Lung (tissue), 12 donors: ENCODE measurements around the gene PTPRU. TPM values are rescaled to one million over a fixed set of nuclear protein-coding genes. Genes with fewer than 3 reads are reported as not detected.

Experiments
- ATAC-seq: fragments of 200-7000 bp; cut with Tn5 transposase; one replicate; pipeline ENCODE4 v1.9.1; 2020; ENCODE audit warnings: moderate number of reproducible peaks; ENCODE audit not compliant: insufficient read depth, low FRiP score
- DNase-seq, 3 donors: peaks; one replicate each; pipeline ENCODE4 v3.0.0-alpha.2; 2013 to 2017
- H3K27ac ChIP-seq, 2 donors: one replicate each; pipeline ENCODE4 v1.5.1; 2013; ENCODE audit warnings: mild to moderate bottlenecking in 2 of 2, moderate library complexity in 2 of 2, control low read depth in 1 of 2, inconsistent platforms in 1 of 2, low read depth in 1 of 2, low read length in 1 of 2
- H3K27me3 ChIP-seq, 3 donors: one replicate each; pipeline ENCODE4 v1.5.1; 2013; ENCODE audit warnings: low read length in 2 of 3; ENCODE audit not compliant: control insufficient read depth in 3 of 3, insufficient read depth in 3 of 3
- H3K36me3 ChIP-seq, 4 donors: one replicate each; pipeline ENCODE4 v1.5.1; 2013; ENCODE audit warnings: low read length in 4 of 4, mild to moderate bottlenecking in 1 of 4, moderate library complexity in 1 of 4; ENCODE audit not compliant: control insufficient read depth in 4 of 4, insufficient read depth in 4 of 4
- H3K4me1 ChIP-seq, 5 donors: one replicate each; pipeline ENCODE4 v1.5.1; 2013; ENCODE audit warnings: low read length in 5 of 5, mild to moderate bottlenecking in 2 of 5, moderate library complexity in 1 of 5; ENCODE audit not compliant: control insufficient read depth in 5 of 5, insufficient read depth in 5 of 5
- H3K4me3 ChIP-seq: one replicate; pipeline ENCODE4 v1.5.1; 2013; ENCODE audit warnings: mild to moderate bottlenecking, control low read depth, moderate library complexity
- H3K9ac ChIP-seq, 2 donors: one replicate each; pipeline ENCODE4 v1.5.1; 2013; ENCODE audit warnings: low read length in 2 of 2, control low read depth in 1 of 2; ENCODE audit not compliant: insufficient read depth in 1 of 2
- H3K9me3 ChIP-seq, 4 donors: one replicate each; pipeline ENCODE4 v1.5.1; 2013; ENCODE audit warnings: low read length in 3 of 4, mild to moderate bottlenecking in 1 of 4, moderate library complexity in 1 of 4; ENCODE audit not compliant: control insufficient read depth in 4 of 4, insufficient read depth in 3 of 4
- CTCF ChIP-seq: IDR thresholded peaks from 2 replicates; pipeline ENCODE4 v1.5.1; 2012; ENCODE audit warnings: mild to moderate bottlenecking; ENCODE audit errors: control extremely low read depth, extremely low read depth
- WGBS, 2 donors: extraction: QIAGEN DNeasy Blood & Tissue Kit; methylation state at CpG; one replicate each; pipeline ENCODE4 v1.1.7; 2013; 5-methylcytosine and 5-hydroxymethylcytosine counted together
- polyA plus RNA-seq, 2 donors: library from polyadenylated mRNA; stranded (reverse); fragments of 200-250 nt; gene quantifications; one replicate each; pipeline ENCODE4 v1.2.1, GENCODE V29; 2013
- total RNA-seq, 2 donors: library from RNA; depleted of rRNA in 1 of 2; stranded (reverse); fragments of >200 nt in 1 of 2; gene quantifications; one replicate each; pipeline ENCODE4 v1.2.1, GENCODE V29; 2014 to 2021
- donor health status: control.
- donor health status: control.
- donor health status: Bipolar disorder and iron deficiency.
- donor health status: healthy.
- donor health status: DM: yes; HTN: yes; CAD: no.

The PTPRU gene
- total and polyA plus RNA-seq, 4 donors: 22.6 to 55.3 (median 32.9) TPM

DNA sequence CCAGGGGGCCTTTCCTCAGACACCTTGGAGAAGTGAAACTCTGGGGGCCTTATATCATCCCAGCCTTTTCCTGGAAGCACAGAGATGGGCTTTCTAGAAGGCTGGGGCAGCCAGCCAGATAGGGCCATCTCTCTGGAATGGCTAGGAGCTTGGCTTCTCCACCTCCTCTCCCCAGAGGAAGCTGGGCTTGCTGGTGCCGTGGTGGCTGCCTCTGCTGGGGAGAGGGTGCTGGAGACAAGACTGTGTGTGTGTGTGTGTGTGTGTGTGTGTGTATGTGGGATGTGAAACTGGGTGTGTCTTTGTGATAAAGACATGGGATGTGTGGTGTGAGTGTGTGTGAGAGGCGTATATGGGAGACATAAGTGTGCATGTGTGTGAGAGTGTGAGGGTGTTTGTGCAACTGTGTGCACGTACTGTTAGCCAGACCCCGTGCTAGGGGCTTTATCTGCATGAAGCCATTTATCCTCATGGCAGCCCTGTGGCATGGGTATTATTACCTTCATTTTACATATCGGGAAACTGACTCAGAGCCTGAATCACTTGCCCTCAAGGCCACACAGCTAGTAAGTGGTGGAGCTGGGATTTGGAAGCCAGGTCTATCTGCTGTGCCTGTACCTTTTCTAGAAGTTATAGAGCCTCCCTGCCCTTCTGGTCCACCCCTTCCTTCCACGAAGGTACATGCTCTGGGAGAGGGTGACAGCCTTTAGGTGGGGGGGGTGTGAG is 44.2 kb downstream of the PTPRU start:
- Histone ChIP-seq H3K4me1 (peaks cover 0 to 11% (median 4%) of the 10 kb centered on the region in 5 donors), H3K27me3 (no peaks in the 10 kb centered on the region), H3K9me3 (no peaks in the 10 kb centered on the region), H3K9ac (no peak overlapping the region), H3K27ac (no peak overlapping the region), H3K36me3 (peaks cover 0 to 6% (median under 1%) of the 10 kb centered on the region in 4 donors), H3K4me3 (no peak overlapping the region)
- DNase-seq: no peak
- 82 to 84% methylated on average over 6 of the region's 6 CpGs for WGBS, 2 donors
- no peak for ATAC-seq
- no peak for TF ChIP-seq CTCF

DNA sequence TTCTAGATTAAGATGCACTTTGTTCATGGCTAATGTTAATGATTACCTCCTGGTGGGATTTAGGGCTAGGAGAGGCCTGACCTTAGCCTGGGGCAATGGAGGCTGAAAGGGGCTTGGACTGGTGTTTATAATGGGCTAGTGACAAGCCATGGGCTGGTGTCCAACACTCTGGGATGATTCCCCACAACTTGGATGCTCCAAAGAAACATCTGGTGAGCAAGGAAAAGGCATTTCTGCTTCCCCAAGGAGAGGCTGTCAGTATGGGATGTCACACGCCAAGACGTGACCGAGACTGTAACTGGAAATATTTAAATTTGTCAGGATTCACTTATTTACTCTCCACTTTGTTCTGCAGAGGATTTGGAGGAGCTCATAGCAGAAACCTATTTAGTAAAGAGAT is 45.2 kb downstream of the PTPRU start:
- Histone ChIP-seq H3K9me3 (no peaks in the 10 kb centered on the region), H3K4me3 (no peak overlapping the region), H3K27me3 (no peaks in the 10 kb centered on the region), H3K27ac (no peak overlapping the region), H3K4me1 (peaks cover 0 to 11% (median 4%) of the 10 kb centered on the region in 5 donors), H3K36me3 (peaks cover 0 to 8% (median 0%) of the 10 kb centered on the region in 4 donors), H3K9ac (no peak overlapping the region)
- TF ChIP-seq CTCF: no peak
- ATAC-seq: no peak
- WGBS, 2 donors: 52 to 71% methylated on average over 3 of the region's 3 CpGs
- DNase-seq: peak in 2 of 3 donors; percentile 18 to 35

- DNase-seq: no peak
- WGBS, 2 donors: 92 to 94% methylated on average over 19 of the region's 19 CpGs
These were observed 46.0 kb downstream of the PTPRU start for GRCh38 chr1:29282135-29282923.

More at GRCh38 chr1:29282135-29282923, 46.0 kb downstream of the PTPRU start:
- Histone ChIP-seq H3K27ac (no peak overlapping the region), H3K9me3 (no peaks in the 10 kb centered on the region), H3K27me3 (no peaks in the 10 kb centered on the region), H3K9ac (no peak overlapping the region), H3K4me3 (no peak overlapping the region), H3K4me1 (peaks cover 0 to 11% (median 4%) of the 10 kb centered on the region in 5 donors), H3K36me3 (peaks cover 0 to 8% (median 0%) of the 10 kb centered on the region in 4 donors)
- ATAC-seq: no peak
- no peak for TF ChIP-seq CTCF
